GM11168 (cell line): Measurements from ENCODE around the gene CTR9.

Source experiments
- in situ Hi-C: fragments of 300-500 bp; cut with MboI; formaldehyde crosslinking; loops from one replicate; pipeline ENCODE4 v1.12.0; 2022; ENCODE audit warnings: low sequenced_read_pairs; ENCODE audit not compliant: unreplicated experiment

The CTR9 gene

GRCh38 chr11:10777806-10778205 lies 26.8 kb downstream of the CTR9 start:
- in situ Hi-C loops = no loop called here

- in situ Hi-C loops = no loop called here
Measured at GRCh38 chr11:10778217-10778970, 27.3 kb downstream of the CTR9 start.

- in situ Hi-C loops = no loop called here
Measured at GRCh38 chr11:10779086-10779485, 28.0 kb downstream of the CTR9 start.

- in situ Hi-C loops = no loop called here
Measured at GRCh38 chr11:10780040-10780439, 29.0 kb downstream of the CTR9 start.

- in situ Hi-C loops = no loop called here
Measured at GRCh38 chr11:10784232-10785145, 33.4 kb downstream of the CTR9 start.

GRCh38 chr11:10785146-10785474 lies 34.1 kb downstream of the CTR9 start:
- in situ Hi-C loops = no loop called here

- in situ Hi-C loops = no loop called here
Measured at GRCh38 chr11:10786451-10786850, 35.4 kb downstream of the CTR9 start.

DNA sequence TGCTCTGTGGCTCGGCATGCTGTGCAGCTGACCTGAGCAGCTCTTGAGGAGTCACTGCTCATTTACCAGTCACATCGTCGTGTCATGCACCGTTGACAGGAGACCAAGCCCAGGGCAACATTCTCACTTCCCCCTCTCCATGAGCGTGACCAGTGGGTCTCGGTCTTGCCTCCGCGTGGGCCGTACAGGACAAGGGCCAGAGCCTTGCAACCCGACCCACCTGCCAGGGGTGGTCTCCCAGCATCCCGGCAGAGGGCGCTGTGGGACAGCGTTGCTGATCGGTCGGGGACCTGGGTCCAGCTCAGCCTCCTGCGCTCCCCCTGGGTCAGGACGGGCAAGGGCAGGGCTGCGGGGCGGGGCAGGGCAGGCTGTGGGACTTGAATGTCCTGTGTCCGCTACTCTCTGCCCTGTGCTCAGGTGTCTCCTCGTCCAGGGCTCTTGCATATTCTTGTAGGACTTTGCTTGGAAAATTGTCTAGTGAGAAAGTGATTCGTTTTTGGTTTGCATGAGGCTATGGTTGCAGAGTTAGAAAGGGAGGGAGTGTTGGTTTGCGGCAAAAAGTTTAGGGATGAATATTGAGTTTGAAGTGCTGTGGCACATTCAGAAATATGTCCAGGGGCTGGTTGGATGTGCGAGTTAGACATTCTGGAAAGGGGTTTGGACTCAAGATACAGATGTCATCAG lies 41.5 kb downstream of the CTR9 start:
- in situ Hi-C loops = loop anchor here (5.0 kb wide), 1 partner anchor 230 kb away; no protein-coding TSS in a partner anchor

DNA sequence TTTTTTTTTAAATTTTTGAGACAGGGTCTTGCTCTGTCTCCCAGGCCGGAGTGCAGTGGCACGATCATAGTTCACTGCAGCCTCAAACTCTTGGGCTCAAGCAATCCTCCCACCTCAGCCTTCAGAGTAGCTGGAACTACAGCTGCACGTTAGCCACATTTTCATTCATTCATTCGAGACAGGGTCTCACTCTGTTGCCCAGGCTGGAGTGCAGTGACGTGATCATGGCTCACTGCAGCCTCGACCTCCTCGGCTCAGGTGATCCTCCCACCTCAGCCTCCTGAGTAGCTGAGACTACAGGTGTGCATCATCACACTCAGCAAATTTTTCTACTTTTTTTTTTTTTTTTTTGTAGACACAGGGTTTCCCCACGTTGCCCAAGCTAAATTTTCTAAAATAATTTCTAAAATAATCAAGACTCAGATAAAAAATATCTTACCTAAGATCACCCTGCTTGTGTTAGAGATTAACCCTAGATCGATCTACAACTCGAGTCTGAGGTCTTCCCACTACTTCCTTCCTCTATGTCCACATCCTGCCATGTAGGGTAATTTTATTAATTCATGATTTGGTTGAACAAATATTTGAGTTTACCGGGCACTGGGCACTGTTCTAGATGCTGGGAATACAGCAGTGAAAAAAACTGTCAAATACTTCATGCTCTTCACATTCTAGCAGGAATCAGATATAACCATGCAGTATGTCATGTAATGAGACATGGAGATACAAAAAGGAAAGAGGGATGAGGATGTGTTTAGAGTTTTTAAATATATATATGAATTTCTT lies 42.6 kb downstream of the CTR9 start:
- in situ Hi-C loops = loop anchor here (5.0 kb wide), 1 partner anchor 229 kb away; no protein-coding TSS in a partner anchor

DNA sequence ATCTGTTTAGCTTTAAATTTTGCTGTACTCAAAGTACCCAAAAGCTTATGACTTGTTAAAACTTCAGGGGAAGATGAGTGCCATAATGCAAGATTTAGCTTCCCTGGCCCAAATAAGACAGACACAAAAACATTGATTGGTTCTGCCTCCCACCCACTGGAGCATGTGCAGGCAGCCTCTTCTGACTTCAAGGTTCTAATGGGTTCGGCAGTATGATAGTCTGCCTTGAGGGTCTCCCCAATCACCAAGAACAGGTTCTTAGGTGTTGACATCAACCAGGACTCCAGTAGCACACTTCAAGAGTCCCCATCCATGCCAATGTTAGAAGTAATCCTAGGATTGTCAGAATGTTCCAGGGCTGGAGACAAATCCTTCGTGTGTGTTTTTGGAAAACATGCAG lies 45.1 kb downstream of the CTR9 start:
- in situ Hi-C loops = no loop called here

- in situ Hi-C loops = no loop called here
Measured at GRCh38 chr11:10797001-10797400, 46.0 kb downstream of the CTR9 start.

- in situ Hi-C loops = no loop called here
Measured at GRCh38 chr11:10797531-10797930, 46.5 kb downstream of the CTR9 start.

DNA sequence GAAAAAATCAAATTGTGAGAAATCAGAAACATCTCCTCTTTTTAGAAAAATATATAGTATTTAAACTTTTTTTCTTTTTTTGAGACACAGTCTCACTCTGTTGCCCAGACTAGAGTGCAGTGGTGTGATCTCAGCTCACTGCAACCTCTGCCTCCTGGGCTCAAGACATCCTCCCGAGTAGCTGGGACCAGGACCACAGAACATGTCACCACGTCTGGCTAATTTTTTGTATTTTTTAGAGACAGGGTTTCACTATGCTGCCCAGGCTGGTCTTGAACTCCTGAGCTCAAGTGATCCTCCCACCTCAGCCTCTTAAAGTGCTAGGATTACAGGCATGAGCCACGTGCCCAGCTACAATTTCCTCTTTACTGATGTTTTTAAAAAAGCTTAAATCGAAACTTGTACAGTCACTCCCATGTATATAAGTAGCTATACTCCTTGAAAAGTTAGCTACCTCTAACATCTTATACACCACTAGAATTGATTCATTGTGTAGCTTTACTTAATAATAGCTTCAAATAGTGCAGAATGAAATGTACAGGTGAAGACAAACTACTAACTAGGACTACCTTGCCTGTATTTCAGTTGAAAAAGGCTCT lies 47.4 kb downstream of the CTR9 start:
- in situ Hi-C loops = no loop called here

GRCh38 chr11:10800292-10800691 lies 49.2 kb downstream of the CTR9 start:
- in situ Hi-C loops = no loop called here

DNA sequence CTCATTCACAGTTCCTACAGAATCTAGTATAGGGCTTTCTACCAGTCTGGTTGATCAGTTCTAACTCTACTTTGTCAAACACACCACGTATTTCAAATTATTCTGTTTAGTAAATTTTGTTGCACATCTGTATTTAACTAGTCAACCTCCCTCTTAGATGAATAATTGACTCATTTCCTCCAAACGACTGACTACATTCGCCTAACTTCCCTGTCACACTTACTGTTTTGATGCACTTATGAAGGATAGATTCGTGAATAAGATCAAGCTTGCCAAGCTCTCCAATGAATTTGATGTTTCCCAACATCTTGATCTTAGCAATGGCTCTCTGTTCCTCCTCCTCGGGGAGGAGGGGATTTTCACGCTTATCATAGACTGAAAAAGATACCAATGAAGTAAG lies 52.6 kb downstream of the CTR9 start:
- in situ Hi-C loops = no loop called here

DNA sequence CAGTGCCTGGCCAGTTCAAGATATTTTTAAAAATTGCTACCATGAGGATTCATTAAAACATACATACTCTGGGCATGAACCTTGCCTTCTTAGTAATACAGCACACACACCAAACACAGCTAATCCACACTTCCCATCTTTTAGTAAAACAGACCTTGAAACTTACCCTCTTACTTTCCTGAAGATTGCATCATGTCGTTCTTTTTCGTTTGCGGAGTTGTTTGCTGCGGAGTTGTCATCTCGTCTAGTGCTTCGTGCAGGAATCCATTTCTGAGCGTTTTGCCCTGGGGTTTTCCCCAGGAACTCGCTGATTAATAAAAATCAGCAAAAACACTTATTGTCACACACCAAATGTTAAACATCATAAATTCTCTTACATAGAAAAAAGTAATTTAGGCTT lies 54.7 kb downstream of the CTR9 start:
- in situ Hi-C loops = no loop called here

GRCh38 chr11:10806206-10806605 lies 55.2 kb downstream of the CTR9 start:
- in situ Hi-C loops = no loop called here

DNA sequence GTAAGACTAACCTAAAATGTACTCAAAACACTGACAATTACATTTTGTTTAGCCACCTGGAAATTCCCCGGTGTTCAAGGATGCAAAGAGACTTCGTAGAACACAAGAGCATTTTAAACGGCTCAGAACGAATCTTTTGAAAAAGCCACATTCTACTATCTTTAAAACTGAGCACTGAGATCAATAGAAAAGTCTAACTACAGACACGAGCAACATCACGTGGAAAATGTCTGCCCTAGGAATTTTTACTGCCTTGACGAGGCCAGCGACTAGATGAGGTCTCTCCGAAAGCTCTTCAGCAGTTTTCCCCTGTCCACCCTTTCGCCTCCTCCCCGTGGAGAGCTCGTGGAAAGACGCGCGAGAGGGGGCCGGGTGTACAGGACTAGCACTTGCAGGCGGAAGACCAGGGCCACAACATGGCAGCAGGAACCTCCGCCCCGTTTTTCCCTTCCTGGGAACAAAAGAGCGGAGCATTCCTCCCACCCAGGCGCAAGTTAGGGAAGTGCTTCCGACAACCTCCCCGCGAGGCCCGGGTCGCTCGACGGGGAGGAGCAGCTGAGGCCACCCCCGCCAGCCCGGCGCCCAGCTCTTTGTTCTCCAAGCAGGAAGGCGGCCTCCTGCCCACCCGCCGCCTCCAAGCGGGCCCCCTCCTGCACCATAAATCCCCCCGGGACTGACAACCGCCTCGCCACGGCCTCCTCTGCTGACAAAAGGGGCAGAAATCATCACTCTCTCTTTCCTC lies 56.6 kb downstream of the CTR9 start:
- in situ Hi-C loops = no loop called here

GRCh38 chr11:10808235-10808552 lies 57.1 kb downstream of the CTR9 start:
- in situ Hi-C loops = no loop called here
